GM12892 (cell line): Measurements from ENCODE around the gene SMYD3.

Source experiments
- POLR2A ChIP-seq: IDR thresholded peaks from 2 replicates; pipeline ENCODE4 v1.6.1; 2011; ENCODE audit warnings: low read depth, low read length, control low read depth
- POLR2AphosphoS5 ChIP-seq: IDR thresholded peaks from 2 replicates; pipeline ENCODE4 v1.6.1; 2011; ENCODE audit warnings: low read depth, low read length, control low read depth
- TAF1 ChIP-seq: IDR thresholded peaks from 2 replicates; pipeline ENCODE4 v1.6.1; 2011; ENCODE audit warnings: low read depth, mild to moderate bottlenecking, control low read depth, low read length, borderline replicate concordance

GRCh38 chr1:245917403-245917802, 589.7 kb downstream of the SMYD3 start:
- TF ChIP-seq TAF1 (no peak), POLR2A (no peak), POLR2AphosphoS5 (no peak)
